Cardiac fibroblast (primary cell): Measurements from ENCODE around the gene PHTF1.

Experiments
- DNase-seq, 2 donors: peaks; one replicate each; pipeline versions ENCODE4 v3.0.0 to v3.0.0-alpha.2; 2010; ENCODE audit warnings: low read depth in 2 of 2
- H3K4me3 ChIP-seq, 2 donors: replicated peaks in 1 of 2; 1 replicate in 1 of 2; 2 replicates in 1 of 2; pipeline ENCODE4 v1.5.1; 2011; ENCODE audit warnings: low read depth in 2 of 2, low read length in 2 of 2, mild to moderate bottlenecking in 2 of 2, moderate library complexity in 1 of 2
- CTCF ChIP-seq: IDR thresholded peaks from one replicate; pipeline ENCODE4 v1.5.1; 2011; ENCODE audit warnings: low read depth, mild to moderate bottlenecking, low read length, inconsistent platforms

The PHTF1 gene

GRCh38 chr1:113787663-113788062, 28.4 kb upstream of the PHTF1 start:
- no peak for DNase-seq
- no peak overlapping the region for H3K4me3 ChIP-seq
- TF ChIP-seq CTCF = no peak

- DNase-seq = peak in 1 of 2 donors; percentile 39
- no peak for TF ChIP-seq CTCF
Observed at GRCh38 chr1:113786069-113786468, 26.8 kb upstream of the PHTF1 start.

GRCh38 chr1:113784104-113784779, 25.0 kb upstream of the PHTF1 start:
- no peak for TF ChIP-seq CTCF
- no peak for DNase-seq
- no peak overlapping the region for H3K4me3 ChIP-seq

More at GRCh38 chr1:113786069-113786468, 26.8 kb upstream of the PHTF1 start:
- H3K4me3 ChIP-seq = no peak overlapping the region

GRCh38 chr1:113783254-113784103, 24.2 kb upstream of the PHTF1 start:
- DNase-seq = peak; percentile 70 to 78
- no peak overlapping the region for H3K4me3 ChIP-seq
- no peak for TF ChIP-seq CTCF

GRCh38 chr1:113782406-113782805, 23.1 kb upstream of the PHTF1 start:
- no peak overlapping the region for H3K4me3 ChIP-seq
- no peak for TF ChIP-seq CTCF
- DNase-seq = peak in 1 of 2 donors; percentile 33

GRCh38 chr1:113780374-113781146, 21.3 kb upstream of the PHTF1 start:
- no peak for TF ChIP-seq CTCF
- DNase-seq = no peak
- H3K4me3 ChIP-seq = no peak overlapping the region
